ENCODE results near the gene FCER1A. TPM values are rescaled to one million over a fixed set of nuclear protein-coding genes. Genes with fewer than 3 reads are reported as not detected.

Gene FCER1A
- total RNA-seq, 1 donor from 2014 or later = not detected

DNA sequence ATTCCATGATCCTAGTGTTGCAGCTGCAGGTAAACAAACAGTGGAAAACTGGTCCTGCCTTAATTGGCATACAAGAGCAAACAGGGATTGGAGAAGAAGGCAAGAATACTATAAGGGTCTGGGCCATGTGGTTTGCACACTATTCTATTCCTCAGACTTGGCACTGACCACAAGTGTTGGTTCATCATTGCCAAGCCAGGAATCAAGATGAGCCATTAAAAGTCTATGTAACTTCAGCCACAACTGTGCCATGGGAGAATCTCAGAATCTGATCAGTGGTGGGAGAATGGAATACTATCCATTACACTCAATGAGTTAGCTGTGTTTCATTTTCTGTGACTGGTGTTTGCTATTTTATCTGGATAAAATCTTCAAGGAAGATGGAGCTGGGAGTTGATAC, 26.2 kb upstream of the FCER1A start:
- no peaks in the 10 kb centered on the region for H3K27me3 ChIP-seq (ENCODE audit: control insufficient read depth, insufficient read depth, low read length)

DNA sequence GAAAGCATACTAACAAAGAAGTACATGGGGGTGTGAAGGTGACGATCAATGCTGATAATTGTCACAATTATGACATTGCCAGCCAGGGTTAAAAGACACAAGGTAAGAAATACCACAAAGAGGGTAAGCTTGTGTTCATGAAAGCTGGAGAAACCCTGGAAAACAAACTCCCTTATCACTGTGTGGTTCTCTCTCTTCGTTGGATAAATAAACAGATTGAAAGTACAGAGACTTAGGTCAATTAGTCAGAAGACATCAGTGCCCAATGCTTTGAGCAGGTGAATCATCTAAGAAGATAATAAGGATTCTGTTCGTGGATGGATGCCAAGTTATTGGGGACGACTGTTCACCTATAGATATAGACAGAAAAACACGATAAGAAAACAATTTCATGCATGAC, 22.4 kb upstream of the FCER1A start:
- no peaks in the 10 kb centered on the region for H3K27me3 ChIP-seq (ENCODE audit: control insufficient read depth, insufficient read depth, low read length)
- H3K4me3 ChIP-seq (ENCODE audit: low read depth, low read length) = no peak overlapping the region
- peak; percentile 87 for FAIRE-seq
- peak; percentile 8 for DNase-seq (ENCODE audit: low read depth)
- TF ChIP-seq, protein P1, sequence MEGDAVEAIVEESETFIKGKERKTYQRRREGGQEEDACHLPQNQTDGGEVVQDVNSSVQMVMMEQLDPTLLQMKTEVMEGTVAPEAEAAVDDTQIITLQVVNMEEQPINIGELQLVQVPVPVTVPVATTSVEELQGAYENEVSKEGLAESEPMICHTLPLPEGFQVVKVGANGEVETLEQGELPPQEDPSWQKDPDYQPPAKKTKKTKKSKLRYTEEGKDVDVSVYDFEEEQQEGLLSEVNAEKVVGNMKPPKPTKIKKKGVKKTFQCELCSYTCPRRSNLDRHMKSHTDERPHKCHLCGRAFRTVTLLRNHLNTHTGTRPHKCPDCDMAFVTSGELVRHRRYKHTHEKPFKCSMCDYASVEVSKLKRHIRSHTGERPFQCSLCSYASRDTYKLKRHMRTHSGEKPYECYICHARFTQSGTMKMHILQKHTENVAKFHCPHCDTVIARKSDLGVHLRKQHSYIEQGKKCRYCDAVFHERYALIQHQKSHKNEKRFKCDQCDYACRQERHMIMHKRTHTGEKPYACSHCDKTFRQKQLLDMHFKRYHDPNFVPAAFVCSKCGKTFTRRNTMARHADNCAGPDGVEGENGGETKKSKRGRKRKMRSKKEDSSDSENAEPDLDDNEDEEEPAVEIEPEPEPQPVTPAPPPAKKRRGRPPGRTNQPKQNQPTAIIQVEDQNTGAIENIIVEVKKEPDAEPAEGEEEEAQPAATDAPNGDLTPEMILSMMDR (IDR thresholded peaks at IDR 0.05; ENCODE audit: insufficient read depth, low read length, severe bottlenecking) = no peak
- H3K36me3 ChIP-seq (ENCODE audit: control insufficient read depth, insufficient read depth, low read length) = no peaks in the 10 kb centered on the region

More for the DNA sequence above, 26.2 kb upstream of the FCER1A start:
- H3K36me3 ChIP-seq (ENCODE audit: control insufficient read depth, insufficient read depth, low read length) = no peaks in the 10 kb centered on the region
- FAIRE-seq (no peak), DNase-seq (ENCODE audit: low read depth) (no peak)
- H3K4me3 ChIP-seq (ENCODE audit: low read depth, low read length) = no peak overlapping the region
- TF ChIP-seq, protein P1 (IDR thresholded peaks at IDR 0.05; ENCODE audit: insufficient read depth, low read length, severe bottlenecking) = no peak

DNA sequence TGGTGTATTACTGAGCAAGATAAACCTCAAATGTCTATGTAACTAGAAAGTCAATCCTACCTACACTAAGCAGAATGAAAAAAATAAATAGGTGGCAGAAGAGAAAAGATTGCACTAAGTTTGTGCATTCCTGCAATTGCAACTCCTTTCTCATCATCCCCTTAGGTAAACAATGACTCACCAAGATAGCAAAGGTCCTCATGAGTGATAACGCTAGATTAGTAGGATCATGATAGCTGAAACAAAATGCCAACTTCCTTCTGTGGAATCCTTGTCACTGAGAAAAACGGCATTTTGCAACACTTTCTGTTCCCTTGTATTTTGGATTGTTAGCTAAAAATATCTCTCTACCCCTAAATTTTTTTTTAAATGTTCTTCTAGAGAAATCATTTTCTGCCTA, 20.0 kb upstream of the FCER1A start:
- Histone ChIP-seq H3K4me3 (ENCODE audit: low read depth, low read length) (no peak overlapping the region), H3K36me3 (ENCODE audit: control insufficient read depth, insufficient read depth, low read length) (no peaks in the 10 kb centered on the region), H3K27me3 (ENCODE audit: control insufficient read depth, insufficient read depth, low read length) (no peaks in the 10 kb centered on the region)
- peak; percentile 71 for DNase-seq (ENCODE audit: low read depth)
- no peak for FAIRE-seq
- TF ChIP-seq, protein P1 (IDR thresholded peaks at IDR 0.05; ENCODE audit: insufficient read depth, low read length, severe bottlenecking) = no peak

DNA sequence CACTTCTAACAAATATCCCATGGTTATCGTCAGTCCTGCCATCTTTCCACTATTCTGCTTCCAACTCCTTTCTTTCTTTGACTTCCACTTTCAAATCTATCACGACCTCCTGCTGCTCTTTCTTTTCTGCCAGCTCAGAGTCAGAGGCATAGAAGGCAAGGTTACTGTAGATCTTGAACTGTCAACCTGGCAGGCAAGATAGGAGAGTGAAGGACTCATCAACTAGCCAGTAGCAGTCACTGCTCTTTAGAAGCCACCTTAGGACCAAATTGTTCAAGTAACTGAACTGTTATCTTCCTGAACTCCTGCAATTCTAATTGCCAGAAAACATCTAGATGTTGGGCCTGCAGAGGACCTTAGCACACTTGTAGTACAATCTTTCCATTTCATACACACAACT, 13.1 kb upstream of the FCER1A start:
- H3K27me3 ChIP-seq (ENCODE audit: control insufficient read depth, insufficient read depth, low read length) = no peaks in the 10 kb centered on the region
- no peak for FAIRE-seq

DNA sequence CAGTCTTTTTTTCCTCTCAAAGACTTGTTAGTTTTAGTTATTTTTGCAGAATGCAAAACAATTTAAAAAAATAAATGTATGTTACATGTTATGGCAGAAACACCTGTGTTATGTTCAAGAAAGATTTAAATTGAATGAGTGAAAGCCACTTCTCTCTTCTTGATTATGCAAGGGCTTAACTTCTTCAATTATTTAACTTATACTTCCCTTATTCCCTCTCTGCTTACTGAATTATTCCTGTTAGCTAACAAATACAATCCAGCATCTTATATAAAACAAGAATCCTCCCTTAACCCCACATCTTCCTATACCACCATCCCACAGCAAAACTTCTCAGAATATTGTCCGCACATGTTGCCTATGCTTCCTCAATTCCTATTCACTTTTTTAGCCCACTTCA, 10.7 kb upstream of the FCER1A start:
- TF ChIP-seq, protein P1 (IDR thresholded peaks at IDR 0.05; ENCODE audit: insufficient read depth, low read length, severe bottlenecking) = no peak
- Histone ChIP-seq H3K4me3 (ENCODE audit: low read depth, low read length) (no peak overlapping the region), H3K27me3 (ENCODE audit: control insufficient read depth, insufficient read depth, low read length) (no peaks in the 10 kb centered on the region), H3K36me3 (ENCODE audit: control insufficient read depth, insufficient read depth, low read length) (no peaks in the 10 kb centered on the region)
- FAIRE-seq = no peak
- no peak for DNase-seq (ENCODE audit: low read depth)

More for the DNA sequence above, 13.1 kb upstream of the FCER1A start:
- TF ChIP-seq, protein P1 (IDR thresholded peaks at IDR 0.05; ENCODE audit: insufficient read depth, low read length, severe bottlenecking) = no peak
- Histone ChIP-seq H3K4me3 (ENCODE audit: low read depth, low read length) (no peak overlapping the region), H3K36me3 (ENCODE audit: control insufficient read depth, insufficient read depth, low read length) (no peaks in the 10 kb centered on the region)
- DNase-seq (ENCODE audit: low read depth) = no peak

DNA sequence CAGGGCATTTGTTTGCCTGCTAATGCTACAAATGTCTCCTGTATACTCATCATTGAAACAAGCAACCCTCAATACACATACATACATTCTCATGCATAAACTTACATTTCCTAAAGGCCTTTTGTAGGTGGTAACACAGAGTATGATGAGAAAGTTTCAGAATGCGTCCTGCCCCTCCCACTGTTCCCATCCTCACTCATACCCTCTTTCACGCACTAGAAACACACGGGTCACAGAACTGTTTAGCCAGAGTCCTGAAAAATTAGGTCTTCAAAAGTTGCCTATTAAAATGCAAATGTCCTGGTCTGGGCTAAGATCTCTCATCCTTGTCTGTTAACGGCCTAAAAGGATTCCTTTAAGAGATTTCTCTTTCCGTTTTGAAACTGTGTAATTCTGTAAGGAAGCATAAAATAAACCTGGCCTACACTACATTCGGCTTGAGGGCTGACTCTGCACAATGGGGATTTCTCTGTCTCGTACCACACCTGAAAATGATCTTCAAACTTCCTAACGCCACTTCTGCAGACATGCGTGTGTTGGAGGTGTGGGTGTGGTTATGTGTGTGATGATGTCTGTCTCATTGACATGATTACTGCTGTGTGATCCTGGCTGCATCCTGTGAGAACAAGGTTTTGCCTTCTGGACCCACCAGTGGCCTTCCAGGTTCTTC, 5.3 kb upstream of the FCER1A start:
- TF ChIP-seq, protein P1 (IDR thresholded peaks at IDR 0.05; ENCODE audit: insufficient read depth, low read length, severe bottlenecking) = no peak
- DNase-seq (ENCODE audit: low read depth) (no peak), FAIRE-seq (peak; percentile 60)
- Histone ChIP-seq H3K27me3 (ENCODE audit: control insufficient read depth, insufficient read depth, low read length) (no peaks in the 10 kb centered on the region), H3K4me3 (ENCODE audit: low read depth, low read length) (no peak overlapping the region), H3K36me3 (ENCODE audit: control insufficient read depth, insufficient read depth, low read length) (no peaks in the 10 kb centered on the region)

Measured in bronchial epithelial cell (primary cell).